Endothelial cell (in vitro differentiated cells): ENCODE data around the gene EYA2. TPM values are rescaled to one million over a fixed set of nuclear protein-coding genes. Genes with fewer than 3 reads are reported as not detected.
A peak's percentile ranks its signal among the peaks of the same experiment; 100 is the strongest.
"Not testable (repeated sequence)": the region's sequence is repeated elsewhere in the genome, so short reads cannot be mapped to it uniquely, and the experiment has no call there.

Experiments used
- DNase-seq: peaks from one replicate; pipeline ENCODE4 v3.0.0; 2021; ENCODE audit warnings: low spot score
- H3K27ac Mint-ChIP-seq: one replicate; pipeline ENCODE4 v1.8.0; 2021; ENCODE audit warnings: mixed read lengths, inconsistent platforms; ENCODE audit not compliant: unreplicated experiment
- H3K27me3 Mint-ChIP-seq: one replicate; pipeline ENCODE4 v1.8.0; 2021; ENCODE audit warnings: mild to moderate bottlenecking, moderate library complexity, mixed read lengths, inconsistent platforms; ENCODE audit not compliant: unreplicated experiment
- H3K36me3 Mint-ChIP-seq: one replicate; pipeline ENCODE4 v1.8.0; 2021; ENCODE audit warnings: mild to moderate bottlenecking, low read depth, mixed read lengths, inconsistent platforms; ENCODE audit not compliant: unreplicated experiment
- H3K4me1 Mint-ChIP-seq: one replicate; pipeline ENCODE4 v1.8.0; 2021; ENCODE audit warnings: mild to moderate bottlenecking, mixed read lengths, inconsistent platforms; ENCODE audit not compliant: unreplicated experiment
- H3K4me3 Mint-ChIP-seq: one replicate; pipeline ENCODE4 v1.8.0; 2021; ENCODE audit warnings: mild to moderate bottlenecking, mixed read lengths, inconsistent platforms; ENCODE audit not compliant: unreplicated experiment
- H3K9me3 Mint-ChIP-seq: one replicate; pipeline ENCODE4 v1.8.0; 2021; ENCODE audit warnings: mixed read lengths, inconsistent platforms; ENCODE audit not compliant: unreplicated experiment
- CTCF ChIP-seq: fragments of 200-600 bp; sonication (generic); IDR thresholded peaks from one replicate; pipeline ENCODE4 v1.5.0; 2021; ENCODE audit warnings: antibody characterized with exemption; ENCODE audit not compliant: unreplicated experiment
- total RNA-seq: library from RNA; stranded (reverse); fragmentation: NEBNext Ultra II Directional; extraction: Animal tissue kit (Norgen Biotek cat#: 25700); gene quantifications from one replicate; pipeline ENCODE4 v1.2.1, GENCODE V29; 2021; ENCODE audit not compliant: unreplicated experiment

EYA2 gene
- total RNA-seq, 1 donor from 2014 or later: not detected

GRCh38 chr20:47205577-47206123 lies 311.0 kb downstream of the EYA2 start:
- peaks cover 6% of the 10 kb centered on the region for H3K27me3 Mint-ChIP-seq
- peaks cover 12% of the 10 kb centered on the region for H3K4me1 Mint-ChIP-seq
- no peaks in the 10 kb centered on the region for H3K9me3 Mint-ChIP-seq
- DNase-seq: peak; percentile 70
- peaks cover 5% of the 10 kb centered on the region for H3K36me3 Mint-ChIP-seq
- peak; percentile 72 for TF ChIP-seq CTCF
- H3K4me3 Mint-ChIP-seq: no peak overlapping the region
- peak overlapping the region; percentile 58 for H3K27ac Mint-ChIP-seq

- DNase-seq, H3K4me3 Mint-ChIP-seq, H3K27me3 Mint-ChIP-seq, H3K36me3 Mint-ChIP-seq, H3K9me3 Mint-ChIP-seq: not testable (repeated sequence)
- Mint-ChIP-seq H3K27ac (peak overlapping the region; percentile 61), H3K4me1 (peaks cover 12% of the 10 kb centered on the region)
Measured at GRCh38 chr20:47206552-47206951, 311.9 kb downstream of the EYA2 start.

- TF ChIP-seq CTCF: no peak
- Mint-ChIP-seq H3K27ac (peak overlapping the region; percentile 22), H3K9me3 (no peaks in the 10 kb centered on the region), H3K36me3 (peaks cover 5% of the 10 kb centered on the region), H3K27me3 (peaks cover 6% of the 10 kb centered on the region), H3K4me3 (no peak overlapping the region), H3K4me1 (peaks cover 12% of the 10 kb centered on the region)
- no peak for DNase-seq
Measured at GRCh38 chr20:47206962-47207641, 312.5 kb downstream of the EYA2 start.

- DNase-seq: no peak
- H3K27ac Mint-ChIP-seq: no peak overlapping the region
- no peak for TF ChIP-seq CTCF
- no peak overlapping the region for H3K4me3 Mint-ChIP-seq
- H3K27me3 Mint-ChIP-seq: peaks cover 3% of the 10 kb centered on the region
- H3K4me1 Mint-ChIP-seq: peaks cover 12% of the 10 kb centered on the region
- H3K9me3 Mint-ChIP-seq: no peaks in the 10 kb centered on the region
- H3K36me3 Mint-ChIP-seq: peaks cover 5% of the 10 kb centered on the region
Measured at GRCh38 chr20:47208534-47209174, 314.0 kb downstream of the EYA2 start.

- H3K9me3 Mint-ChIP-seq: no peaks in the 10 kb centered on the region
- no peak overlapping the region for H3K4me3 Mint-ChIP-seq
- H3K4me1 Mint-ChIP-seq: peaks cover 12% of the 10 kb centered on the region
- H3K36me3 Mint-ChIP-seq: peaks cover 5% of the 10 kb centered on the region
- DNase-seq: no peak
- peaks cover 7% of the 10 kb centered on the region for H3K27me3 Mint-ChIP-seq
- TF ChIP-seq CTCF: no peak
- H3K27ac Mint-ChIP-seq: no peak overlapping the region
Measured at GRCh38 chr20:47209982-47210381, 315.3 kb downstream of the EYA2 start.
